Activated naive CD8-positive, alpha-beta T cell treated with anti-CD3 and anti-CD28 coated beads, Interleukin-2, amount 10 ng/mL, durations not matched to agents 7 days and 5 days (primary cell): ENCODE data around the gene CCDC40. TPM values are rescaled to one million over a fixed set of nuclear protein-coding genes. Genes with fewer than 3 reads are reported as not detected.
"Not testable (repeated sequence)": the region's sequence is repeated elsewhere in the genome, so short reads cannot be mapped to it uniquely, and the experiment has no call there.

Experiments
- ATAC-seq: fragments of 150-1000 bp; cut with Tn5 transposase; one replicate; pipeline ENCODE4 v1.10.0; 2021; ENCODE audit warnings: low read depth, moderate library complexity
- POLR2A ChIA-PET: fragments of 350-600 bp; sonication (Branson Sonifier 250); formaldehyde crosslinking; loops from one replicate; lab custom pipeline; 2021; ENCODE audit warnings: antibody characterized with exemption; lab: Charles Lee
- DNase-seq: peaks from one replicate; pipeline ENCODE4 v3.0.0; 2021
- H3K27ac Mint-ChIP-seq: one replicate; pipeline ENCODE4 v1.8.0; 2022; ENCODE audit warnings: mild to moderate bottlenecking, mixed read lengths
- H3K27me3 Mint-ChIP-seq: one replicate; pipeline ENCODE4 v1.8.0; 2022; ENCODE audit warnings: mild to moderate bottlenecking, moderate library complexity, mixed read lengths
- H3K36me3 Mint-ChIP-seq: one replicate; pipeline ENCODE4 v1.8.0; 2021; ENCODE audit warnings: mild to moderate bottlenecking, mixed read lengths
- H3K4me1 Mint-ChIP-seq: one replicate; pipeline ENCODE4 v1.8.0; 2021; ENCODE audit warnings: mixed read lengths
- H3K4me3 Mint-ChIP-seq: one replicate; pipeline ENCODE4 v1.8.0; 2022; ENCODE audit warnings: mild to moderate bottlenecking, moderate library complexity, mixed read lengths
- H3K9me3 Mint-ChIP-seq: one replicate; pipeline ENCODE4 v1.8.0; 2021; ENCODE audit warnings: mixed read lengths
- total RNA-seq, 2 experiments: library from RNA; stranded (reverse); gene quantifications; one replicate each; pipeline ENCODE4 v1.2.3, GENCODE V29; 2021

Gene CCDC40
- total RNA-seq, 2 experiments from 2014 or later = 1.3 to 1.4 TPM

GRCh38 chr17:80072410-80072809 lies 36.0 kb downstream of the CCDC40 start:
- Mint-ChIP-seq H3K36me3 (no peaks in the 10 kb centered on the region), H3K27ac (no peak overlapping the region), H3K27me3 (peaks cover 6% of the 10 kb centered on the region), H3K9me3 (no peaks in the 10 kb centered on the region), H3K4me3 (no peak overlapping the region), H3K4me1 (peaks cover 3% of the 10 kb centered on the region)
- ATAC-seq (no peak), DNase-seq (no peak)
- POLR2A ChIA-PET = no interaction called here

- no peaks in the 10 kb centered on the region for H3K27me3 Mint-ChIP-seq
- no peak for ATAC-seq
- no peaks in the 10 kb centered on the region for H3K9me3 Mint-ChIP-seq
- H3K4me3 Mint-ChIP-seq = no peak overlapping the region
- POLR2A ChIA-PET = no interaction called here
- no peak for DNase-seq
- H3K36me3 Mint-ChIP-seq = no peaks in the 10 kb centered on the region
- peaks cover 3% of the 10 kb centered on the region for H3K4me1 Mint-ChIP-seq
- H3K27ac Mint-ChIP-seq = no peak overlapping the region
Measured at GRCh38 chr17:80080081-80080480, 43.6 kb downstream of the CCDC40 start.

GRCh38 chr17:80081596-80081995 lies 45.2 kb downstream of the CCDC40 start:
- Mint-ChIP-seq H3K4me1 (peaks cover 3% of the 10 kb centered on the region), H3K9me3 (no peaks in the 10 kb centered on the region), H3K36me3 (no peaks in the 10 kb centered on the region), H3K27ac (no peak overlapping the region), H3K4me3 (no peak overlapping the region), H3K27me3 (no peaks in the 10 kb centered on the region)
- no peak for DNase-seq
- POLR2A ChIA-PET = no interaction called here
- ATAC-seq = no peak

GRCh38 chr17:80082403-80083135 lies 46.1 kb downstream of the CCDC40 start:
- POLR2A ChIA-PET = no interaction called here
- no peaks in the 10 kb centered on the region for H3K27me3 Mint-ChIP-seq

GRCh38 chr17:80083136-80083661 lies 46.8 kb downstream of the CCDC40 start:
- Mint-ChIP-seq H3K27ac (no peak overlapping the region), H3K9me3 (no peaks in the 10 kb centered on the region), H3K27me3 (no peaks in the 10 kb centered on the region), H3K36me3 (no peaks in the 10 kb centered on the region), H3K4me3 (no peak overlapping the region), H3K4me1 (peaks cover 3% of the 10 kb centered on the region)
- ATAC-seq (no peak), DNase-seq (no peak)
- POLR2A ChIA-PET = no interaction called here

More at GRCh38 chr17:80082403-80083135, 46.1 kb downstream of the CCDC40 start:
- ATAC-seq = peak; percentile 58
- DNase-seq = peak; percentile 56
- Mint-ChIP-seq H3K27ac (no peak overlapping the region), H3K4me3 (no peak overlapping the region), H3K4me1 (peaks cover 3% of the 10 kb centered on the region), H3K36me3 (no peaks in the 10 kb centered on the region), H3K9me3 (no peaks in the 10 kb centered on the region)

- H3K9me3 Mint-ChIP-seq = no peaks in the 10 kb centered on the region
- POLR2A ChIA-PET = no interaction called here
- H3K4me1 Mint-ChIP-seq = peaks cover 3% of the 10 kb centered on the region
Measured at GRCh38 chr17:80084773-80085172, 48.3 kb downstream of the CCDC40 start.

GRCh38 chr17:80086081-80086480 lies 49.6 kb downstream of the CCDC40 start:
- POLR2A ChIA-PET = no interaction called here
- no peak for ATAC-seq
- H3K27ac Mint-ChIP-seq = no peak overlapping the region

More at GRCh38 chr17:80084773-80085172, 48.3 kb downstream of the CCDC40 start:
- DNase-seq (no peak), ATAC-seq (no peak)
- Mint-ChIP-seq H3K4me3 (no peak overlapping the region), H3K36me3 (no peaks in the 10 kb centered on the region), H3K27ac (no peak overlapping the region), H3K27me3 (no peaks in the 10 kb centered on the region)

GRCh38 chr17:80086616-80087015 lies 50.2 kb downstream of the CCDC40 start:
- Mint-ChIP-seq H3K27ac (no peak overlapping the region), H3K4me1 (peaks cover 3% of the 10 kb centered on the region), H3K9me3 (no peaks in the 10 kb centered on the region), H3K27me3 (peaks cover 2% of the 10 kb centered on the region), H3K36me3 (no peaks in the 10 kb centered on the region), H3K4me3 (no peak overlapping the region)
- ATAC-seq (no peak), DNase-seq (no peak)
- POLR2A ChIA-PET = interaction anchor here (0.7 kb wide), 1 partner anchor 12 kb away, joined by 3 read pairs; no protein-coding TSS in a partner anchor

More at GRCh38 chr17:80086081-80086480, 49.6 kb downstream of the CCDC40 start:
- H3K4me1 Mint-ChIP-seq = peaks cover 3% of the 10 kb centered on the region
- DNase-seq = no peak
- H3K27me3 Mint-ChIP-seq = no peaks in the 10 kb centered on the region
- H3K4me3 Mint-ChIP-seq = no peak overlapping the region
- no peaks in the 10 kb centered on the region for H3K36me3 Mint-ChIP-seq
- H3K9me3 Mint-ChIP-seq = no peaks in the 10 kb centered on the region

- H3K9me3 Mint-ChIP-seq = no peaks in the 10 kb centered on the region
- no peak overlapping the region for H3K27ac Mint-ChIP-seq
- peaks cover 3% of the 10 kb centered on the region for H3K4me1 Mint-ChIP-seq
- POLR2A ChIA-PET = interaction anchor here (0.6 to 0.7 kb wide), 2 partner anchors 11 to 14 kb away, joined by 3 read pairs; partner anchors contain the start of gene GAA
- DNase-seq (no peak), ATAC-seq (no peak)
- no peak overlapping the region for H3K4me3 Mint-ChIP-seq
- H3K36me3 Mint-ChIP-seq = no peaks in the 10 kb centered on the region
- peaks cover 3% of the 10 kb centered on the region for H3K27me3 Mint-ChIP-seq
Measured at GRCh38 chr17:80087346-80088265, 51.2 kb downstream of the CCDC40 start.

GRCh38 chr17:80089762-80090161 lies 53.3 kb downstream of the CCDC40 start:
- Mint-ChIP-seq H3K4me1 (no peaks in the 10 kb centered on the region), H3K27ac (no peak overlapping the region), H3K36me3 (no peaks in the 10 kb centered on the region), H3K9me3 (no peaks in the 10 kb centered on the region), H3K27me3 (peaks cover 3% of the 10 kb centered on the region), H3K4me3 (no peak overlapping the region)
- DNase-seq (no peak), ATAC-seq (no peak)
- POLR2A ChIA-PET = no interaction called here

- ATAC-seq, H3K9me3 Mint-ChIP-seq, H3K27ac Mint-ChIP-seq, POLR2A ChIA-PET, H3K36me3 Mint-ChIP-seq, H3K27me3 Mint-ChIP-seq, H3K4me3 Mint-ChIP-seq, DNase-seq, H3K4me1 Mint-ChIP-seq: not testable (repeated sequence)
Measured at GRCh38 chr17:80090164-80090563, 53.7 kb downstream of the CCDC40 start.

- ATAC-seq (no peak), DNase-seq (no peak)
- Mint-ChIP-seq H3K27ac (no peak overlapping the region), H3K4me1 (no peaks in the 10 kb centered on the region), H3K9me3 (no peaks in the 10 kb centered on the region), H3K27me3 (peaks cover 3% of the 10 kb centered on the region), H3K4me3 (no peak overlapping the region), H3K36me3 (no peaks in the 10 kb centered on the region)
- POLR2A ChIA-PET = interaction anchor here (1.5 kb wide), 1 partner anchor 10 kb away, joined by 3 read pairs; the partner anchor contains the start of gene GAA
Measured at GRCh38 chr17:80091376-80091775, 54.9 kb downstream of the CCDC40 start.

GRCh38 chr17:80092959-80093358 lies 56.5 kb downstream of the CCDC40 start:
- no peak overlapping the region for H3K27ac Mint-ChIP-seq
- POLR2A ChIA-PET = interaction anchor here (1.5 kb wide), 1 partner anchor 8 kb away, joined by 3 read pairs; the partner anchor contains the start of gene GAA
- no peaks in the 10 kb centered on the region for H3K36me3 Mint-ChIP-seq

More at GRCh38 chr17:80092959-80093358, 56.5 kb downstream of the CCDC40 start:
- Mint-ChIP-seq H3K9me3 (no peaks in the 10 kb centered on the region), H3K4me3 (no peak overlapping the region), H3K27me3 (peaks cover 5% of the 10 kb centered on the region), H3K4me1 (no peaks in the 10 kb centered on the region)
- DNase-seq (no peak), ATAC-seq (no peak)
